ENCODE results near the gene COL1A1. TPM values are rescaled to one million over a fixed set of nuclear protein-coding genes. Genes with fewer than 3 reads are reported as not detected.

The COL1A1 gene
- total and polyA plus RNA-seq, 8 donors: 9.0 to 875 (median 20.9) TPM

DNA sequence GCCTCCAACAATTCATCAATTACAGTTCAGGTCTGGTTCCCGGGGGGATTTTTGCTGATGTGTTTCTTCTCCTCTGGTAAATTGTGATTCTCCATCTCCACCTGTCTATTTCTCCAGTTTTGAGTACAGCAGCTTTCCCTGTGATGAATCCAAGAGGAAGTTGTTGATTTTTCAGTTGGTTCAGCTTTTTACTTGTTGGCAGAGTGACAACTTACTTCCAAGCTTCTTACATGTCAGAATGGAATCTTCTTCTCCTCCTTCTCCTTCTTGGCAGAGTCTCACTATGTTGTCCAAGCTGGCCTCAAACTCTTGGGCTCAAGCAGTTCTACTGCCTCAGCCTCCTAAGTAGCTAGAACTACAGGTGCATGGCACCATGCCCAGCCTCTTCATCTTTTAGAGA is 39.4 kb upstream of the COL1A1 start:
- H3K27me3 ChIP-seq: peaks cover 0 to 5% (median 0%) of the 10 kb centered on the region in 4 donors
- no peak overlapping the region for H3K27ac ChIP-seq
- FAIRE-seq (no peak), ATAC-seq (no peak), DNase-seq (no peak)
- H3K9me3 ChIP-seq: no peaks in the 10 kb centered on the region
- no peaks in the 10 kb centered on the region for H3K36me3 ChIP-seq
- no peak overlapping the region for H3K4me3 ChIP-seq
- WGBS, 2 donors: 95 to 98% methylated on average over 1 of the region's 1 CpG
- H3K4me1 ChIP-seq: no peaks in the 10 kb centered on the region
- TF ChIP-seq, protein P1, sequence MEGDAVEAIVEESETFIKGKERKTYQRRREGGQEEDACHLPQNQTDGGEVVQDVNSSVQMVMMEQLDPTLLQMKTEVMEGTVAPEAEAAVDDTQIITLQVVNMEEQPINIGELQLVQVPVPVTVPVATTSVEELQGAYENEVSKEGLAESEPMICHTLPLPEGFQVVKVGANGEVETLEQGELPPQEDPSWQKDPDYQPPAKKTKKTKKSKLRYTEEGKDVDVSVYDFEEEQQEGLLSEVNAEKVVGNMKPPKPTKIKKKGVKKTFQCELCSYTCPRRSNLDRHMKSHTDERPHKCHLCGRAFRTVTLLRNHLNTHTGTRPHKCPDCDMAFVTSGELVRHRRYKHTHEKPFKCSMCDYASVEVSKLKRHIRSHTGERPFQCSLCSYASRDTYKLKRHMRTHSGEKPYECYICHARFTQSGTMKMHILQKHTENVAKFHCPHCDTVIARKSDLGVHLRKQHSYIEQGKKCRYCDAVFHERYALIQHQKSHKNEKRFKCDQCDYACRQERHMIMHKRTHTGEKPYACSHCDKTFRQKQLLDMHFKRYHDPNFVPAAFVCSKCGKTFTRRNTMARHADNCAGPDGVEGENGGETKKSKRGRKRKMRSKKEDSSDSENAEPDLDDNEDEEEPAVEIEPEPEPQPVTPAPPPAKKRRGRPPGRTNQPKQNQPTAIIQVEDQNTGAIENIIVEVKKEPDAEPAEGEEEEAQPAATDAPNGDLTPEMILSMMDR (IDR thresholded peaks at IDR 0.05): no peak
- intact Hi-C loops (cut with DNase I): no loop called here

DNA sequence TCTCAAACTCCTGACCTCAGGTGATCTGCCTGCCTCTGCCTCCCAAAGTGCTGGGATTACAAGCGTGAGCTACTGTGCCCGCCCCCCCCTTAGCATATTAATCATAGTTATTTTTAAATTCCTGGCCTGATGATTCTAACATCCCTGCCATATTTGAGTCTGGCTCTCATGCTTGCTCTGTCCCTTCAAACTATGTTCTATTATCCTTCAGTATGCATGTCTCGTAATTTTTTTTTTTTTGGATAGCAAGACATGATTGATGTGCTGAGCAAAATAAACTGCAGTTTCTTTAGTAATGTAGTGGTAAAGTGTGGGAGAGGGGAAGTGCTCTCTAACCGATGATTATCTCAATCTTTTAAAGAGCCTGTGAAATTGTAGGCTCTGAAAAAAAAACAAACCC is 38.5 kb upstream of the COL1A1 start:
- Histone ChIP-seq H3K9me3 (no peaks in the 10 kb centered on the region), H3K4me3 (no peak overlapping the region), H3K36me3 (no peaks in the 10 kb centered on the region), H3K27ac (no peak overlapping the region), H3K4me1 (no peaks in the 10 kb centered on the region), H3K27me3 (peaks cover 0 to 6% (median 0%) of the 10 kb centered on the region in 4 donors)
- TF ChIP-seq, protein P1 (IDR thresholded peaks at IDR 0.05): no peak
- ATAC-seq (no peak), DNase-seq (no peak), FAIRE-seq (no peak)
- intact Hi-C loops (cut with DNase I): no loop called here
- WGBS, 2 donors: 48 to 57% methylated on average over 4 of the region's 4 CpGs

GRCh38 chr17:50238601-50239280 is 37.3 kb upstream of the COL1A1 start:
- no peak for FAIRE-seq
- H3K36me3 ChIP-seq: no peaks in the 10 kb centered on the region
- H3K27me3 ChIP-seq: peaks cover 0 to 6% (median 0%) of the 10 kb centered on the region in 4 donors
- intact Hi-C loops (cut with DNase I): no loop called here
- H3K27ac ChIP-seq: no peak overlapping the region
- TF ChIP-seq, protein P1 (IDR thresholded peaks at IDR 0.05): no peak
- H3K4me1 ChIP-seq: no peaks in the 10 kb centered on the region
- DNase-seq: no peak
- no peak overlapping the region for H3K4me3 ChIP-seq
- ATAC-seq: peak in 3 of 4 donors; percentile 65 to 67 (median 67)
- WGBS, 2 donors: 39 to 45% methylated on average over 9 of the region's 9 CpGs
- no peaks in the 10 kb centered on the region for H3K9me3 ChIP-seq

DNA sequence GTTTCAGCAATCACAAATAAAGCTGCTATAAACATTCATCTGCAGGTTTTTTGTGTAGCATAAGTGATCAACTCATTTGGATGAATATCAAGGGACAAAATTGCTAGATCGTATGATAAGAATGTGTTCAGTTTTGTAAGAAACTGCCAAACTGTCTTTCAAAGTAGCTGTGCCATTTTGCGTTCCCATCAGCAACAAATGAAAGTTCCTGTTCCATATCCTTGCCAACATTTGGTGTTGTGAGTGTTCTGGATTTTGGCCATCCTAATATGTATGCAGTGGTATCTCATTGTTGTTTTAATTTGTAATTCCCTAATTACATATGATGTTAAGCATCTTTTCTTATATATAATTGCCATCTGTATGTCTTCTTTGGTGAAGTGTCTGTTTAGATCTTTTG is 36.5 kb upstream of the COL1A1 start:
- Histone ChIP-seq H3K4me1 (no peaks in the 10 kb centered on the region), H3K9me3 (no peaks in the 10 kb centered on the region), H3K27ac (no peak overlapping the region), H3K27me3 (peaks cover 0 to 6% (median 0%) of the 10 kb centered on the region in 4 donors), H3K36me3 (no peaks in the 10 kb centered on the region), H3K4me3 (no peak overlapping the region)
- FAIRE-seq (no peak), DNase-seq (no peak), ATAC-seq (no peak)
- intact Hi-C loops (cut with DNase I): no loop called here
- TF ChIP-seq, protein P1 (IDR thresholded peaks at IDR 0.05): no peak
- 33 to 40% methylated on average over 2 of the region's 2 CpGs for WGBS, 2 donors

DNA sequence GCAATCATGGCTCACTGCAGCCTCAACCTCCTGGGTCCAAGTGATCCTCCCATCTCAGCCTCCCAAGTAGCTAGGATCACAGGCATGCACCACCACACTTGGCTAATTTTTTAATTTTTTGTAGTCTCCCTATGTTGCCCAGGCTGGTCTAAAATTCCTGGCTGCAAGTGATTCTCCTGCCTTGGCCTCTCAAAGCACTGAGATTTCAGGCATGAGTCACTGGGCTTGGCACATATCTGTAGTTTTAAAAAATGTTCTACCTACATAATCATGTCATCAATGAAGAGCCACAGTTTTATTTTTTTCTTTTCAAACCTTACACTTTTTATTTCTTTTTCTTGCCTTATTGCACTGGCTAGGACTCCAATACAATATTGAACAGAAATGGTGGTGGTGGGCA is 33.1 kb upstream of the COL1A1 start:
- TF ChIP-seq, protein P1 (IDR thresholded peaks at IDR 0.05): no peak
- intact Hi-C loops (cut with DNase I): no loop called here
- H3K4me1 ChIP-seq: no peaks in the 10 kb centered on the region
- ATAC-seq (no peak), DNase-seq (no peak), FAIRE-seq (no peak)
- H3K27ac ChIP-seq: no peak overlapping the region
- H3K4me3 ChIP-seq: no peak overlapping the region
- no peaks in the 10 kb centered on the region for H3K36me3 ChIP-seq
- peaks cover 0 to 6% (median 0%) of the 10 kb centered on the region in 4 donors for H3K27me3 ChIP-seq
- H3K9me3 ChIP-seq: no peaks in the 10 kb centered on the region

Measured in pancreas (tissue), 10 donors.